ES-I3 (cell line): ENCODE measurements around the gene PMEL.

Experiments used
- H3K36me3 ChIP-seq: 2 replicates; pipeline ENCODE4 v1.6.1; 2013; ENCODE audit warnings: mild to moderate bottlenecking, low read length, control low read depth, moderate library complexity; ENCODE audit not compliant: insufficient read depth
- H3K4me1 ChIP-seq: 2 replicates; pipeline ENCODE4 v1.6.1; 2013; ENCODE audit warnings: mild to moderate bottlenecking, control low read depth, low read length; ENCODE audit not compliant: insufficient read depth
- H3K9ac ChIP-seq: 2 replicates; pipeline ENCODE4 v1.6.1; 2013; ENCODE audit warnings: low read depth, mild to moderate bottlenecking, low read length, moderate library complexity
- H3K9me3 ChIP-seq: 2 replicates; pipeline ENCODE4 v1.6.1; 2013; ENCODE audit warnings: mild to moderate bottlenecking, low read length, moderate library complexity; ENCODE audit not compliant: control insufficient read depth, insufficient read depth

PMEL gene

GRCh38 chr12:55942055-55942454 lies 23.8 kb downstream of the PMEL start:
- Histone ChIP-seq H3K4me1 (no peaks in the 10 kb centered on the region; the same call in 1 of the 2 replicates), H3K36me3 (peaks cover 5% of the 10 kb centered on the region), H3K9ac (no peak overlapping the region), H3K9me3 (no peaks in the 10 kb centered on the region)

GRCh38 chr12:55940065-55940732 lies 25.6 kb downstream of the PMEL start:
- Histone ChIP-seq H3K4me1 (no peaks in the 10 kb centered on the region; the same call in 1 of the 2 replicates), H3K36me3 (peaks cover 5% of the 10 kb centered on the region)

GRCh38 chr12:55938826-55939501 lies 26.9 kb downstream of the PMEL start:
- H3K9me3 ChIP-seq, result no peaks in the 10 kb centered on the region
- peaks cover 5% of the 10 kb centered on the region for H3K36me3 ChIP-seq

More at GRCh38 chr12:55940065-55940732, 25.6 kb downstream of the PMEL start:
- no peaks in the 10 kb centered on the region for H3K9me3 ChIP-seq
- H3K9ac ChIP-seq, result no peak overlapping the region

GRCh38 chr12:55937981-55938380 lies 27.9 kb downstream of the PMEL start:
- Histone ChIP-seq H3K4me1 (peaks cover 8% of the 10 kb centered on the region), H3K36me3 (peaks cover 2% of the 10 kb centered on the region; the same call in 1 of the 2 replicates), H3K9ac (no peak overlapping the region), H3K9me3 (no peaks in the 10 kb centered on the region)

More at GRCh38 chr12:55938826-55939501, 26.9 kb downstream of the PMEL start:
- Histone ChIP-seq H3K9ac (no peak overlapping the region), H3K4me1 (no peaks in the 10 kb centered on the region; the same call in 1 of the 2 replicates)

GRCh38 chr12:55935738-55936151 lies 30.1 kb downstream of the PMEL start:
- Histone ChIP-seq H3K9me3 (no peaks in the 10 kb centered on the region), H3K4me1 (peaks cover 20% of the 10 kb centered on the region), H3K36me3 (0 out of 2 replicates have a peak, but pooled peaks cover 1% of the 10 kb centered on the region), H3K9ac (no peak overlapping the region; the same call in 1 of the 2 replicates)

- Histone ChIP-seq H3K9ac (no peak overlapping the region), H3K9me3 (no peaks in the 10 kb centered on the region), H3K36me3 (no peaks in the 10 kb centered on the region), H3K4me1 (peaks cover 28% of the 10 kb centered on the region)
These were observed 31.1 kb downstream of the PMEL start for GRCh38 chr12:55934773-55935172.

GRCh38 chr12:55933799-55934742 lies 31.8 kb downstream of the PMEL start:
- Histone ChIP-seq H3K9ac (no peak overlapping the region), H3K4me1 (peaks cover 34% of the 10 kb centered on the region), H3K9me3 (no peaks in the 10 kb centered on the region), H3K36me3 (no peaks in the 10 kb centered on the region)

- Histone ChIP-seq H3K9ac (peak overlapping the region; percentile 74), H3K4me1 (peaks cover 37% of the 10 kb centered on the region), H3K36me3 (no peaks in the 10 kb centered on the region), H3K9me3 (no peaks in the 10 kb centered on the region)
These were observed 32.6 kb downstream of the PMEL start for GRCh38 chr12:55933169-55933798.

- no peaks in the 10 kb centered on the region for H3K36me3 ChIP-seq
- H3K4me1 ChIP-seq, result peaks cover 37% of the 10 kb centered on the region
- H3K9ac ChIP-seq, result peak overlapping the region; percentile 74
- H3K9me3 ChIP-seq, result no peaks in the 10 kb centered on the region
These were observed 33.3 kb downstream of the PMEL start for GRCh38 chr12:55932551-55932910.

- H3K9me3 ChIP-seq, result no peaks in the 10 kb centered on the region
- H3K9ac ChIP-seq, result peak overlapping the region; percentile 74
- peaks cover 37% of the 10 kb centered on the region for H3K4me1 ChIP-seq
- H3K36me3 ChIP-seq, result no peaks in the 10 kb centered on the region
These were observed 33.9 kb downstream of the PMEL start for GRCh38 chr12:55931780-55932550.

- H3K4me1 ChIP-seq, result peaks cover 37% of the 10 kb centered on the region
These were observed 34.5 kb downstream of the PMEL start for GRCh38 chr12:55931317-55931779.

GRCh38 chr12:55930771-55931316 lies 35.0 kb downstream of the PMEL start, which contains the start of gene DGKA:
Gene DGKA (plus strand): TSS chr12:55931162. CDS start chr12:55936504, 5,342 bp downstream.
- H3K4me1 ChIP-seq, result peaks cover 39% of the 10 kb centered on the region
- H3K9ac ChIP-seq, result peak within 1 kb of the TSS; percentile 74
- H3K36me3 ChIP-seq, result no peaks in the 10 kb centered on the region
- H3K9me3 ChIP-seq, result no peaks in the 10 kb centered on the region

More at GRCh38 chr12:55931317-55931779, 34.5 kb downstream of the PMEL start:
- Histone ChIP-seq H3K9me3 (no peaks in the 10 kb centered on the region), H3K9ac (peak overlapping the region; percentile 48), H3K36me3 (no peaks in the 10 kb centered on the region)

- no peak overlapping the region; the same call in 1 of the 2 replicates for H3K9ac ChIP-seq
These were observed 36.5 kb downstream of the PMEL start for GRCh38 chr12:55929306-55929791.

More at GRCh38 chr12:55929306-55929791, 36.5 kb downstream of the PMEL start:
- Histone ChIP-seq H3K4me1 (peaks cover 47% of the 10 kb centered on the region), H3K9me3 (no peaks in the 10 kb centered on the region), H3K36me3 (no peaks in the 10 kb centered on the region)
